ENCODE data around the gene DUSP28.

DNA sequence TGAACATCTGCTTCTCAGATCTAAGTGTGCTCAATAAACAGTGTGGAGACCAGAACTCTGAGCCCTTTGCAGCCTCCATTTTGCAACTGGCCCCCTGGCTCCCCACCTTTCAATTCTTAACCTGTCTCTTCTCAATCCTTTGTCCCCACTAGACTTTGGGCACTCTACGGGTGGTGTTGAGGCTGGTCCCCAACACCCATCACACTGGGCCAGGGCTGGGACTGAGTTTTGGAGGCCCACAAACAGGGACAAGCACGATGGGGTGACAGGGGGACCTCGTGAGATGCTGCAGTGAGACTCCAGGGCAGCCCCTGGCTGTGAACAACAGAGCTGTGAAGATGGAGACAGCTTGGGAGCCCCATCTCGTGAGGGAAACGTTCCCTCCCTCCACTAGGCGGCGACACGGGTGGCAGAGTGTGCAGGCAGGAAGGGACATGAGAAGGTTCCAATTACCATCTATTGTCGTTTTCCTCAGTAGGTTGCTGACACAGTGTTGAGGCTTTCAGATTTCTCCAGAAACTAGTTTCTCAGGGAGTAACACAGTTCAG is 3.5 kb upstream of the DUSP28 start:
- no peak for TF ChIP-seq SP1 (IDR thresholded peaks at IDR 0.05)
- no peak for TF ChIP-seq ZNF384 (IDR thresholded peaks at IDR 0.05)
- no peak for TF ChIP-seq SUZ12 (IDR thresholded peaks at IDR 0.05)
- TF ChIP-seq CTBP1 (IDR thresholded peaks at IDR 0.05; ENCODE audit: borderline replicate concordance): no peak
- no peak for TF ChIP-seq L3MBTL2 (conservative IDR thresholded peaks at IDR 0.05)
- TF ChIP-seq ELF4 (IDR thresholded peaks at IDR 0.05): no peak
- no peak for TF ChIP-seq FOXM1 (IDR thresholded peaks at IDR 0.05; ENCODE audit: borderline replicate concordance)
- TF ChIP-seq FOXA1 (IDR thresholded peaks at IDR 0.05): no peak
- no peak for TF ChIP-seq TARDBP (IDR thresholded peaks at IDR 0.05)
- no peak for TF ChIP-seq LEF1 (IDR thresholded peaks at IDR 0.05; ENCODE audit: borderline replicate concordance)

All from HEK293T (cell line).